HG03432 (cell line): ENCODE data around the gene IRX1.

Experiments used
- ATAC-seq: cut with Tn5 transposase; IDR thresholded peaks from one replicate; pipeline ENCODE4 v1.9.1; 2021; ENCODE audit warnings: mild to moderate bottlenecking, moderate library complexity; ENCODE audit not compliant: unreplicated experiment

IRX1 gene

GRCh38 chr5:3595006-3595961 is at the start of gene IRX1:
IRX1 (plus strand) TSS chr5:3595832; CDS start chr5:3596106, 274 bp downstream.
- ATAC-seq = no peak

- ATAC-seq = no peak
Observed at GRCh38 chr5:3546028-3546427, 49.6 kb upstream of the IRX1 start.

- no peak for ATAC-seq
Observed at GRCh38 chr5:3564116-3564515, 31.5 kb upstream of the IRX1 start.

- ATAC-seq = no peak
Observed at GRCh38 chr5:3564827-3565518, 30.7 kb upstream of the IRX1 start.

- ATAC-seq = no peak
Observed at GRCh38 chr5:3584724-3585531, 10.7 kb upstream of the IRX1 start.

- ATAC-seq = no peak
Observed at GRCh38 chr5:3590161-3590966, 5.3 kb upstream of the IRX1 start.

- no peak for ATAC-seq
Observed at GRCh38 chr5:3590967-3591900, 4.4 kb upstream of the IRX1 start.

- no peak for ATAC-seq
Observed at GRCh38 chr5:3592298-3592697, 3.3 kb upstream of the IRX1 start.

- no peak for ATAC-seq
Observed at GRCh38 chr5:3593771-3594509, 1.7 kb upstream of the IRX1 start.

GRCh38 chr5:3594510-3595005 is 1.1 kb upstream of the IRX1 start:
- no peak for ATAC-seq

- ATAC-seq = no peak
Observed at GRCh38 chr5:3596261-3596825, 711 bp downstream of the IRX1 start.

- ATAC-seq = no peak
Observed at GRCh38 chr5:3596857-3597166, 1.2 kb downstream of the IRX1 start.

- no peak for ATAC-seq
Observed at GRCh38 chr5:3597167-3598007, 1.8 kb downstream of the IRX1 start.

- no peak for ATAC-seq
Observed at GRCh38 chr5:3598207-3598606, 2.6 kb downstream of the IRX1 start.

- no peak for ATAC-seq
Observed at GRCh38 chr5:3598769-3599211, 3.2 kb downstream of the IRX1 start.

GRCh38 chr5:3599226-3600105 is 3.8 kb downstream of the IRX1 start:
- ATAC-seq = no peak
